ENCODE data around the gene TMEM26.

DNA sequence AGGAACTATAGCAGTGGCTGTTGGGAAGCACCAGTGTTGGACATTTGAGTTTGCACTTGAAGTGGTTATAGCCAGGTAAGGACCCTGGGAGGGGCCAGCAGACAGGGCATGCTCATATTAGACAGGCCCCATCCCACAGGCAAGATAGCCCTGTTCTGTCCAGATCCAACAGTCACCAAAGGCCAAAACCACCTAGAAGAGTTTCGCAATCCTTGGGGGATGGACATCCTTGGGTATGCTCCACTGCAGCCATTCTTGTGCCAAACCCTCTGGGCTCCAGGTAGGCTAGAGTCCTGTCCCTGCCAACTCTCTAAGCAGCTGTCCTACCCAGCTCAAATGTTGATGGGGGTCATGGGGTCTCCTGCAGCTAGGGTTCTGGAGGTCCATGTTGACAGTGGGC lies 76.8 kb downstream of the TMEM26 start:
- TF ChIP-seq EZH2 (IDR thresholded peaks at IDR 0.05; ENCODE audit: insufficient read depth, low read length) = no peak
- TF ChIP-seq, protein P1, sequence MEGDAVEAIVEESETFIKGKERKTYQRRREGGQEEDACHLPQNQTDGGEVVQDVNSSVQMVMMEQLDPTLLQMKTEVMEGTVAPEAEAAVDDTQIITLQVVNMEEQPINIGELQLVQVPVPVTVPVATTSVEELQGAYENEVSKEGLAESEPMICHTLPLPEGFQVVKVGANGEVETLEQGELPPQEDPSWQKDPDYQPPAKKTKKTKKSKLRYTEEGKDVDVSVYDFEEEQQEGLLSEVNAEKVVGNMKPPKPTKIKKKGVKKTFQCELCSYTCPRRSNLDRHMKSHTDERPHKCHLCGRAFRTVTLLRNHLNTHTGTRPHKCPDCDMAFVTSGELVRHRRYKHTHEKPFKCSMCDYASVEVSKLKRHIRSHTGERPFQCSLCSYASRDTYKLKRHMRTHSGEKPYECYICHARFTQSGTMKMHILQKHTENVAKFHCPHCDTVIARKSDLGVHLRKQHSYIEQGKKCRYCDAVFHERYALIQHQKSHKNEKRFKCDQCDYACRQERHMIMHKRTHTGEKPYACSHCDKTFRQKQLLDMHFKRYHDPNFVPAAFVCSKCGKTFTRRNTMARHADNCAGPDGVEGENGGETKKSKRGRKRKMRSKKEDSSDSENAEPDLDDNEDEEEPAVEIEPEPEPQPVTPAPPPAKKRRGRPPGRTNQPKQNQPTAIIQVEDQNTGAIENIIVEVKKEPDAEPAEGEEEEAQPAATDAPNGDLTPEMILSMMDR (IDR thresholded peaks at IDR 0.05; ENCODE audit: insufficient read depth, low read depth, low read length) = no peak
